Measurements from ENCODE around the gene TRIM71. TPM values are rescaled to one million over a fixed set of nuclear protein-coding genes. Genes with fewer than 3 reads are reported as not detected.

Gene TRIM71
- total RNA-seq, 1 donor from 2014 or later: not detected

GRCh38 chr3:32847528-32847927 is 29.7 kb downstream of the TRIM71 start:
- H3K4me3 Mint-ChIP-seq: no peak overlapping the region
- ChIA-PET POLR2A (no interaction called here), CTCF (no interaction called here)
- no peak overlapping the region for H3K27ac Mint-ChIP-seq
- TF ChIP-seq CTCF (IDR thresholded peaks at IDR 0.05): no peak
- no peak for ATAC-seq (ENCODE audit: low read depth)
- intact Hi-C loops (cut with micrococcal nuclease): no loop called here
- DNase-seq: no peak
- no peaks in the 10 kb centered on the region for H3K36me3 Mint-ChIP-seq (ENCODE audit: low read depth)
- no peaks in the 10 kb centered on the region for H3K9me3 Mint-ChIP-seq
- H3K4me1 Mint-ChIP-seq: peaks cover 4% of the 10 kb centered on the region
- no peaks in the 10 kb centered on the region for H3K27me3 Mint-ChIP-seq

GRCh38 chr3:32848215-32848614 is 30.4 kb downstream of the TRIM71 start:
- H3K4me3 Mint-ChIP-seq: no peak overlapping the region
- H3K9me3 Mint-ChIP-seq: no peaks in the 10 kb centered on the region
- no peaks in the 10 kb centered on the region for H3K27me3 Mint-ChIP-seq
- H3K36me3 Mint-ChIP-seq (ENCODE audit: low read depth): no peaks in the 10 kb centered on the region
- ChIA-PET POLR2A (no interaction called here), CTCF (no interaction called here)
- intact Hi-C loops (cut with micrococcal nuclease): no loop called here
- no peak overlapping the region for H3K27ac Mint-ChIP-seq
- no peaks in the 10 kb centered on the region for H3K4me1 Mint-ChIP-seq
- DNase-seq: no peak
- TF ChIP-seq CTCF (IDR thresholded peaks at IDR 0.05): no peak
- no peak for ATAC-seq (ENCODE audit: low read depth)

GRCh38 chr3:32849046-32849445 is 31.2 kb downstream of the TRIM71 start:
- no peak for DNase-seq
- no peak for ATAC-seq (ENCODE audit: low read depth)
- Mint-ChIP-seq H3K27ac (no peak overlapping the region), H3K27me3 (no peaks in the 10 kb centered on the region), H3K9me3 (no peaks in the 10 kb centered on the region), H3K4me1 (no peaks in the 10 kb centered on the region), H3K36me3 (ENCODE audit: low read depth) (no peaks in the 10 kb centered on the region), H3K4me3 (no peak overlapping the region)
- POLR2A ChIA-PET: no interaction called here
- TF ChIP-seq CTCF (IDR thresholded peaks at IDR 0.05): no peak
- CTCF ChIA-PET: no interaction called here
- intact Hi-C loops (cut with micrococcal nuclease): no loop called here

GRCh38 chr3:32850226-32850625 is 32.4 kb downstream of the TRIM71 start:
- POLR2A ChIA-PET: no interaction called here
- TF ChIP-seq CTCF (IDR thresholded peaks at IDR 0.05): no peak
- no peak for ATAC-seq (ENCODE audit: low read depth)
- DNase-seq: no peak
- CTCF ChIA-PET: no interaction called here
- Mint-ChIP-seq H3K4me3 (no peak overlapping the region), H3K4me1 (no peaks in the 10 kb centered on the region), H3K27me3 (no peaks in the 10 kb centered on the region), H3K36me3 (ENCODE audit: low read depth) (no peaks in the 10 kb centered on the region), H3K27ac (no peak overlapping the region), H3K9me3 (no peaks in the 10 kb centered on the region)
- intact Hi-C loops (cut with micrococcal nuclease): no loop called here

- H3K4me3 Mint-ChIP-seq: no peak overlapping the region
- POLR2A ChIA-PET: no interaction called here
- H3K27me3 Mint-ChIP-seq: peaks cover 3% of the 10 kb centered on the region
- CTCF ChIA-PET: no interaction called here
- no peak overlapping the region for H3K27ac Mint-ChIP-seq
- DNase-seq (no peak), ATAC-seq (ENCODE audit: low read depth) (no peak)
- H3K9me3 Mint-ChIP-seq: no peaks in the 10 kb centered on the region
- no peak for TF ChIP-seq CTCF (IDR thresholded peaks at IDR 0.05)
- no peaks in the 10 kb centered on the region for H3K4me1 Mint-ChIP-seq
- H3K36me3 Mint-ChIP-seq (ENCODE audit: low read depth): no peaks in the 10 kb centered on the region
- intact Hi-C loops (cut with micrococcal nuclease): no loop called here
Observed at GRCh38 chr3:32850636-32851035, 32.8 kb downstream of the TRIM71 start.
